Measurements from ENCODE around the gene DNAJC2. TPM values are rescaled to one million over a fixed set of nuclear protein-coding genes. Genes with fewer than 3 reads are reported as not detected.
"Not testable (repeated sequence)": the region's sequence is repeated elsewhere in the genome, so short reads cannot be mapped to it uniquely, and the experiment has no call there.

DNAJC2 gene
- total RNA-seq, 1 donor from 2014 or later, result 41.0 TPM

GRCh38 chr7:103280803-103281155, 63.8 kb downstream of the DNAJC2 start:
- not testable (repeated sequence) for H3K9me3 Mint-ChIP-seq; H4K20me1 ChIP-seq (ENCODE audit: low read depth); H3F3A ChIP-seq (ENCODE audit: low read depth); H3K27me3 Mint-ChIP-seq (ENCODE audit: insufficient read depth, low read depth); H3K9me3 ChIP-seq (ENCODE audit: low read depth); H3K79me2 ChIP-seq (ENCODE audit: low read depth); H3K9ac ChIP-seq; H3K36me3 ChIP-seq; H3K4me1 ChIP-seq; H3K36me3 Mint-ChIP-seq; H3K27ac ChIP-seq
- peaks cover 16% of the 10 kb centered on the region for H3K4me1 Mint-ChIP-seq
- peak overlapping the region; percentile 88 for H3K4me3 Mint-ChIP-seq
- DNase-seq (ENCODE audit: low spot score), result peak; percentile 14
- peak overlapping the region; percentile 76 for H3K4me3 ChIP-seq
- peaks cover 49% of the 10 kb centered on the region for H3K27me3 ChIP-seq
- H3K27ac Mint-ChIP-seq, result peak overlapping the region; percentile 50
- H3K4me2 ChIP-seq, result peak overlapping the region; percentile 99
- TF ChIP-seq EZH2 (IDR thresholded peaks at IDR 0.05), result peak; percentile 70
- peak overlapping the region; percentile 100 for H2AFZ ChIP-seq (replicated peaks)

GRCh38 chr7:103279963-103280802, 64.4 kb downstream of the DNAJC2 start:
- not testable (repeated sequence) for H3K79me2 ChIP-seq (ENCODE audit: low read depth); H4K20me1 ChIP-seq (ENCODE audit: low read depth); H3K27ac ChIP-seq; H3K4me1 ChIP-seq; H3K9me3 ChIP-seq (ENCODE audit: low read depth); H3K9ac ChIP-seq; H3F3A ChIP-seq (ENCODE audit: low read depth); H3K36me3 ChIP-seq; H3K9me3 Mint-ChIP-seq; H3K36me3 Mint-ChIP-seq; H3K27me3 Mint-ChIP-seq (ENCODE audit: insufficient read depth, low read depth)
- H3K27me3 ChIP-seq, result peaks cover 49% of the 10 kb centered on the region
- DNase-seq (ENCODE audit: low spot score), result peak; percentile 76
- peak overlapping the region; percentile 88 for H3K4me3 Mint-ChIP-seq
- H3K4me3 ChIP-seq, result peak overlapping the region; percentile 76
- H3K4me1 Mint-ChIP-seq, result peaks cover 16% of the 10 kb centered on the region
- peak overlapping the region; percentile 99 for H3K4me2 ChIP-seq
- peak overlapping the region; percentile 100 for H2AFZ ChIP-seq (replicated peaks)
- TF ChIP-seq EZH2phosphoT487 (IDR thresholded peaks at IDR 0.05), result peak; percentile 43
- TF ChIP-seq EZH2 (IDR thresholded peaks at IDR 0.05), result peak; percentile 85
- peak overlapping the region; percentile 97 for H3K27ac Mint-ChIP-seq

GRCh38 chr7:103279636-103279962, 65.0 kb downstream of the DNAJC2 start:
- H3K27me3 ChIP-seq, result peaks cover 49% of the 10 kb centered on the region

GRCh38 chr7:103278195-103278594, 66.4 kb downstream of the DNAJC2 start:
- not testable (repeated sequence) for H3K4me3 ChIP-seq

More at GRCh38 chr7:103279636-103279962, 65.0 kb downstream of the DNAJC2 start:
- peak; percentile 56 for DNase-seq (ENCODE audit: low spot score)
- H3K4me3 Mint-ChIP-seq, result peak overlapping the region; percentile 88
- Histone ChIP-seq H3K4me3 (peak overlapping the region; percentile 76), H2AFZ (replicated peaks) (peak overlapping the region; percentile 100), H3K4me2 (peak overlapping the region; percentile 99)
- peaks cover 16% of the 10 kb centered on the region for H3K4me1 Mint-ChIP-seq
- H3K9ac ChIP-seq; H3K36me3 Mint-ChIP-seq; H4K20me1 ChIP-seq (ENCODE audit: low read depth); H3K79me2 ChIP-seq (ENCODE audit: low read depth); H3K9me3 Mint-ChIP-seq; H3K27me3 Mint-ChIP-seq (ENCODE audit: insufficient read depth, low read depth); H3K27ac ChIP-seq; H3K9me3 ChIP-seq (ENCODE audit: low read depth); H3K4me1 ChIP-seq; H3K36me3 ChIP-seq; H3K27ac Mint-ChIP-seq; H3F3A ChIP-seq (ENCODE audit: low read depth): not testable (repeated sequence)

GRCh38 chr7:103274867-103275266, 69.7 kb downstream of the DNAJC2 start:
- not testable (repeated sequence) for H2AFZ ChIP-seq (replicated peaks); H3K27me3 Mint-ChIP-seq (ENCODE audit: insufficient read depth, low read depth); DNase-seq (ENCODE audit: low spot score); H3K4me1 ChIP-seq; H3K4me3 Mint-ChIP-seq; H3K9me3 Mint-ChIP-seq; H3K36me3 ChIP-seq; H3K79me2 ChIP-seq (ENCODE audit: low read depth); H3K4me2 ChIP-seq; H4K20me1 ChIP-seq (ENCODE audit: low read depth); H3K27ac ChIP-seq; H3K4me3 ChIP-seq; H3K36me3 Mint-ChIP-seq; H3K9ac ChIP-seq; H3K9me3 ChIP-seq (ENCODE audit: low read depth); H3K27ac Mint-ChIP-seq; H3F3A ChIP-seq (ENCODE audit: low read depth)
- H3K4me1 Mint-ChIP-seq, result peaks cover 12% of the 10 kb centered on the region
- peaks cover 19% of the 10 kb centered on the region for H3K27me3 ChIP-seq

More at GRCh38 chr7:103278195-103278594, 66.4 kb downstream of the DNAJC2 start:
- H3K27me3 ChIP-seq, result peaks cover 49% of the 10 kb centered on the region
- not testable (repeated sequence) for H3K9me3 ChIP-seq (ENCODE audit: low read depth); H3F3A ChIP-seq (ENCODE audit: low read depth); DNase-seq (ENCODE audit: low spot score); H2AFZ ChIP-seq (replicated peaks); H3K79me2 ChIP-seq (ENCODE audit: low read depth); H3K4me1 ChIP-seq; H3K27ac Mint-ChIP-seq; H3K27me3 Mint-ChIP-seq (ENCODE audit: insufficient read depth, low read depth); H3K4me3 Mint-ChIP-seq; H3K36me3 Mint-ChIP-seq; H3K36me3 ChIP-seq; H3K27ac ChIP-seq; H4K20me1 ChIP-seq (ENCODE audit: low read depth); H3K9me3 Mint-ChIP-seq; H3K4me2 ChIP-seq; H3K9ac ChIP-seq
- peaks cover 16% of the 10 kb centered on the region for H3K4me1 Mint-ChIP-seq

- H3F3A ChIP-seq (ENCODE audit: low read depth); H3K27ac Mint-ChIP-seq; H3K4me2 ChIP-seq; H4K20me1 ChIP-seq (ENCODE audit: low read depth); H3K36me3 Mint-ChIP-seq; H2AFZ ChIP-seq (replicated peaks); H3K79me2 ChIP-seq (ENCODE audit: low read depth); H3K27ac ChIP-seq; H3K4me3 Mint-ChIP-seq; H3K4me3 ChIP-seq; H3K9me3 ChIP-seq (ENCODE audit: low read depth); H3K9me3 Mint-ChIP-seq; H3K27me3 Mint-ChIP-seq (ENCODE audit: insufficient read depth, low read depth); H3K9ac ChIP-seq; H3K36me3 ChIP-seq; H3K4me1 Mint-ChIP-seq; H3K4me1 ChIP-seq; DNase-seq (ENCODE audit: low spot score); H3K27me3 ChIP-seq: not testable (repeated sequence)
Measured at GRCh38 chr7:103273374-103273773, 71.2 kb downstream of the DNAJC2 start.

GRCh38 chr7:103266229-103266628, 78.3 kb downstream of the DNAJC2 start:
- not testable (repeated sequence) for H3K4me1 Mint-ChIP-seq, H3K9me3 Mint-ChIP-seq

GRCh38 chr7:103264054-103264453, 80.5 kb downstream of the DNAJC2 start:
- not testable (repeated sequence) for H3K4me1 Mint-ChIP-seq; H3F3A ChIP-seq (ENCODE audit: low read depth); H3K9ac ChIP-seq; H3K27ac Mint-ChIP-seq; H3K27me3 Mint-ChIP-seq (ENCODE audit: insufficient read depth, low read depth); H3K4me3 Mint-ChIP-seq; H3K79me2 ChIP-seq (ENCODE audit: low read depth); H3K9me3 Mint-ChIP-seq; H3K9me3 ChIP-seq (ENCODE audit: low read depth); H2AFZ ChIP-seq (replicated peaks); H3K27ac ChIP-seq; DNase-seq (ENCODE audit: low spot score); H4K20me1 ChIP-seq (ENCODE audit: low read depth); H3K4me2 ChIP-seq; H3K36me3 ChIP-seq; H3K4me1 ChIP-seq; H3K36me3 Mint-ChIP-seq; H3K27me3 ChIP-seq; H3K4me3 ChIP-seq

More at GRCh38 chr7:103266229-103266628, 78.3 kb downstream of the DNAJC2 start:
- H4K20me1 ChIP-seq (ENCODE audit: low read depth); H2AFZ ChIP-seq (replicated peaks); H3K36me3 Mint-ChIP-seq; H3K27me3 Mint-ChIP-seq (ENCODE audit: insufficient read depth, low read depth); H3K36me3 ChIP-seq; H3K27ac Mint-ChIP-seq; H3K9ac ChIP-seq; DNase-seq (ENCODE audit: low spot score); H3K27ac ChIP-seq; H3K4me3 Mint-ChIP-seq; H3K4me1 ChIP-seq; H3K4me2 ChIP-seq; H3K79me2 ChIP-seq (ENCODE audit: low read depth); H3K4me3 ChIP-seq; H3F3A ChIP-seq (ENCODE audit: low read depth); H3K9me3 ChIP-seq (ENCODE audit: low read depth); H3K27me3 ChIP-seq: not testable (repeated sequence)
